GM12873 (cell line): ENCODE measurements around the gene CNTN6.

Experiments
- TF ChIP-seq, protein P1 (sequence below): IDR thresholded peaks from 2 replicates; pipeline ENCODE4 v1.5.1; 2012; ENCODE audit warnings: low read depth, mild to moderate bottlenecking, moderate library complexity, low read length, control low read depth; ENCODE audit not compliant: insufficient read depth; ENCODE audit errors: missing control alignments

Gene CNTN6

DNA sequence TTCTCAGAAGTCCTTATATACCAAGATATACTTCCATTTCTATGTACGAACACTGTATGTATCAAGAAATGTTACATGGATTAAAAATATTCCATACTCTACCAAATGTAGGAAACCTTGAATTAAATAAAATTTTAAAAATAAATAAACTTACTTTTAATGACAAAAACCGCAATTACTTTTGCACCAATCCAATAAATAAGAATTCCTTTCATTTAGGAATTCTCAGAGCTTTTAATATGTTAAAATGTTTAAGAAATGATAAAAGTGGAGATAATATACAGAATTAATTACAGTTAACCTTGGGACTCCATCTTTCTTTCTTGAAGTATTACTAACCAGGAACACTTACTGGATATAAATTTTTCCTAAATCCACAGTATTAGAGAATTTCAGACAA lies 272.7 kb downstream of the CNTN6 start:
- TF ChIP-seq, protein P1, sequence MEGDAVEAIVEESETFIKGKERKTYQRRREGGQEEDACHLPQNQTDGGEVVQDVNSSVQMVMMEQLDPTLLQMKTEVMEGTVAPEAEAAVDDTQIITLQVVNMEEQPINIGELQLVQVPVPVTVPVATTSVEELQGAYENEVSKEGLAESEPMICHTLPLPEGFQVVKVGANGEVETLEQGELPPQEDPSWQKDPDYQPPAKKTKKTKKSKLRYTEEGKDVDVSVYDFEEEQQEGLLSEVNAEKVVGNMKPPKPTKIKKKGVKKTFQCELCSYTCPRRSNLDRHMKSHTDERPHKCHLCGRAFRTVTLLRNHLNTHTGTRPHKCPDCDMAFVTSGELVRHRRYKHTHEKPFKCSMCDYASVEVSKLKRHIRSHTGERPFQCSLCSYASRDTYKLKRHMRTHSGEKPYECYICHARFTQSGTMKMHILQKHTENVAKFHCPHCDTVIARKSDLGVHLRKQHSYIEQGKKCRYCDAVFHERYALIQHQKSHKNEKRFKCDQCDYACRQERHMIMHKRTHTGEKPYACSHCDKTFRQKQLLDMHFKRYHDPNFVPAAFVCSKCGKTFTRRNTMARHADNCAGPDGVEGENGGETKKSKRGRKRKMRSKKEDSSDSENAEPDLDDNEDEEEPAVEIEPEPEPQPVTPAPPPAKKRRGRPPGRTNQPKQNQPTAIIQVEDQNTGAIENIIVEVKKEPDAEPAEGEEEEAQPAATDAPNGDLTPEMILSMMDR = no peak

DNA sequence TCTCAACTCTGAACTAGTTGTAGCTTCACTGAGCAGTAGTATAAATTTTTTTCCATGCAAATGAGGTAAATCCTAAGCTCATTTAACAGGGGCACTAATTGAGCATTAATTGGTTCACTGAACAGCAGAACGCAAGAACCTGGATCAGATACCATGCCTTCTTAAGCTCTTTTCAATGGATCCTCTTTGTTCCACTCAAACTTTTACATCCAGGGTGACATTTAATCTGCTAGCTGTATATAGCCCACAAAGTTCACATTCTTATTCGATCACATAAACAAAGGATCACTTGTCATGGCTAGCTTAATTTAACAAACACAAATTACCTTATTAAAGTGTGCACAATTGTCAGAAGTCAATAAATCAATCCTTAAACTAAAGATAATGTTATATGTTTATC lies 281.6 kb downstream of the CNTN6 start:
- TF ChIP-seq, protein P1 = no peak

DNA sequence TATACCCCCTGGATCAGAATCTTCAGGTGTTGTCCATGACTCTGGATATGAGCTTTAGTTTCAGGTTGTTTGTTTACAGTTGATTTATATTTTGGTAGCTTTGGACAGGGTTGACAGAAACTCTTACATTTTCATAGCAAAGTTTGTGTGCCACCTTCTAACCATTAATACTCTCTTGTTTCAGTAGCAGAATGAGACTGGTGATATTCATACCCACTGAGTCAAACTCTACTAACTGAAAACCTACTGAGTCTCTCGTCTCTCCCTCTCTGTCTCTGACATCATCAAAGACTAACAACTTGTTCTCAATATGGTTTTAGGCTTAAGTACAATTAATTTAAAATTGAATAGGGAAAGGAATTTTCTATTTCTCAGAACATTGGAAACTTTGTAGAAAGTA lies 282.3 kb downstream of the CNTN6 start:
- TF ChIP-seq, protein P1 = no peak

DNA sequence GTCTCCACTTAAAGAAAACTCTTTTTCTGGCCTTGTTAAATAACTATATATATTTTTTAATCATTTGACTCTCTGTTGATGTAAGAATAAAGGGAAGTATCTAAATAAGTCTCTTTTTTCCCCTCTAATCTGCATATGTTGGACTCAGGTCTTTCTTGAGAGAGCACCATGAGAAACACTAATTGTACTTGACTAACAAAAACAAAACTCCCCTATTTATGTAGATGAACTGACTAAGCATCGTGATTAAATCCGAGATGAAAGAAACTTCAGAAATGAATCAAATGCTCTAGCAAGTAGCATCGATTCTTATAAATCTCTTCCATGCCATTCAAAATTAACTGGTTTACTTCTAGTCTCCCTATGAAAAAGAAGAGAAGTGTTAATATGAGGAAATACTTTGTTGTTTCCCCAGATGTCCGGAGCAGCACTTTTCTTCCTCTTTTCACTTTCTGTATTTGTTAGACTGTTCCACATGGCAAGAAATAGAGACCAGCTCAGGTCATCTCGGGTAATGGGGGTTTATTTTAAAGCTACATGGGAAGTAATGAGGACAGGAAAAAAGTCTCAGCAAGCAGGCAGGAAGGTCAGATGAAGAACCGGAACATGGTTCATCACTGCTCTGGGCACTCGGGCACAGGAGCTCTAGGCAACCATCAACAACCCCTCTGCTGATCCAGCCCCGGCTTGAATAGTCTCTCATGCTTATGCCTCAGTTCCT lies 288.3 kb downstream of the CNTN6 start:
- TF ChIP-seq, protein P1 = no peak

DNA sequence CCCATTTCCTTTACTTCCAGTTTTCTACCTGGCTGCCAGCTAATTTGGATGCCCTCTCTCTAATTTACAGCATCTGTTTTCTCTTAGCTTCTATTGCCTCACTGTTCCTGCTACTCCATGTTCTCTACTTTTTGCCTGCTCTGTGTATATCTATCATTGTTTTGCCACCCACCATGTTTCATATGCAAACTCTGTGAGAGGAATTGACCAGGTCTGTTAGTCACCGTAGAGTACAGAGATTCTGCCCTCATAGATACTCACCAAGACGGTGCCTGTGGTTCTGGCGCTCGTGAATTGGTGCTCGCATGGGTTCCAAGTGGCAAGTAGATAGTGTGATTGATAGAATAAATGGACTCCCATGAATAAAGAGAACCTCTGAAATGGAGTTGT lies 288.8 kb downstream of the CNTN6 start:
- TF ChIP-seq, protein P1 = no peak

DNA sequence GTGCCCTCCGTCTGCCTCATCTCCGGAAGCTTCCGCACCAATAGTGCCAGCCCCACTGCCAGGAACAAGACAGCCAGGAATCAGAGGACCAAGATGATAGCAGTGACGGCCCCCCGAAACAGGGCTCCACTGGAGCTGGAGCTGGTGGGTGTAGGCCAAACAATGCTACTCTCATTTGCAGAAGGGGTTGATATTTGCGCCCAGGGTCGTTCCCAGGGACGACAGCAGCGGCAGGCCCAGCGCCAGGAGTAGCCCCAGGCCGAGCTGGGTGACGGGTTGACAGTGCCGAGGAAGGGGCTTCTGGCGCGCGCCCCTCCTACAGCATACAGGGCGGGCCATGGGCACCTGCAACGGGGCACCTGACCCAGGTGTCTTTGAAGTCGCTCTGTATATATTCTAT lies 301.4 kb downstream of the CNTN6 start:
- TF ChIP-seq, protein P1 = no peak

DNA sequence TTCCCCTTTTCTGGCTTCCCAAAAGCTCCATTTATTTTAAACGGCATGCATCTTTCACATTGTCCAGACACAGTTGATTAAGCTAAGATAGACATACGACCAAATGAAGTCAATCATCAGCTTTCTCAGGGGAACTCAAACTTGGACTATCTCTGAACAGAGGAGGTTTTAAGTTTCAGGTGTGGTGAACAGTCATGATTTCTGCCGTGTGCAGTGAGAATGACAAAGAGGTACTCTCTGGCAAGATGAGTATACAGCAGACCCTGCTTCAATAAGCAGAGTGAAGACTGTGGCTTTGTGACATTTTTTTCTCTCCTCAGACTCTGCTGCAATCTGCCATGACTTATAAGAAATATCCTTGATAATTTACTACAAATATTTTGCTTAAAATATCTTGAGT lies 307.7 kb downstream of the CNTN6 start:
- TF ChIP-seq, protein P1 = no peak
